Measurements from ENCODE around the gene TMEM185B. TPM values are rescaled to one million over a fixed set of nuclear protein-coding genes. Genes with fewer than 3 reads are reported as not detected.

Gene TMEM185B
- total RNA-seq, 1 donor from 2014 or later = 23.0 TPM

GRCh38 chr2:120233292-120233691 is 10.1 kb upstream of the TMEM185B start:
- Mint-ChIP-seq H3K36me3 (no peaks in the 10 kb centered on the region), H3K27me3 (peaks cover 14% of the 10 kb centered on the region), H3K9me3 (no peaks in the 10 kb centered on the region), H3K4me1 (ENCODE audit: unreplicated experiment) (peaks cover 9% of the 10 kb centered on the region), H3K27ac (no peak overlapping the region), H3K4me3 (no peak overlapping the region)
- DNase-seq (ENCODE audit: extremely low spot score, unreplicated experiment) = no peak
- TF ChIP-seq CTCF (conservative IDR thresholded peaks at IDR 0.05) = no peak

GRCh38 chr2:120231974-120232635 is 8.9 kb upstream of the TMEM185B start:
- peaks cover 9% of the 10 kb centered on the region for H3K4me1 Mint-ChIP-seq (ENCODE audit: unreplicated experiment)
- H3K27ac Mint-ChIP-seq = no peak overlapping the region
- no peaks in the 10 kb centered on the region for H3K9me3 Mint-ChIP-seq
- DNase-seq (ENCODE audit: extremely low spot score, unreplicated experiment) = no peak
- no peaks in the 10 kb centered on the region for H3K36me3 Mint-ChIP-seq
- H3K27me3 Mint-ChIP-seq = peaks cover 18% of the 10 kb centered on the region
- no peak for TF ChIP-seq CTCF (conservative IDR thresholded peaks at IDR 0.05)
- H3K4me3 Mint-ChIP-seq = no peak overlapping the region

GRCh38 chr2:120231564-120231973 is 8.4 kb upstream of the TMEM185B start:
- TF ChIP-seq CTCF (conservative IDR thresholded peaks at IDR 0.05) = no peak
- Mint-ChIP-seq H3K36me3 (no peaks in the 10 kb centered on the region), H3K4me1 (ENCODE audit: unreplicated experiment) (peaks cover 9% of the 10 kb centered on the region)

GRCh38 chr2:120230515-120231471 is 7.6 kb upstream of the TMEM185B start:
- Mint-ChIP-seq H3K27ac (no peak overlapping the region), H3K4me1 (ENCODE audit: unreplicated experiment) (peaks cover 9% of the 10 kb centered on the region)
- DNase-seq (ENCODE audit: extremely low spot score, unreplicated experiment) = no peak

More at GRCh38 chr2:120231564-120231973, 8.4 kb upstream of the TMEM185B start:
- H3K9me3 Mint-ChIP-seq = no peaks in the 10 kb centered on the region
- no peak overlapping the region for H3K27ac Mint-ChIP-seq
- H3K27me3 Mint-ChIP-seq = peaks cover 19% of the 10 kb centered on the region
- no peak for DNase-seq (ENCODE audit: extremely low spot score, unreplicated experiment)
- H3K4me3 Mint-ChIP-seq = no peak overlapping the region

GRCh38 chr2:120229341-120229740 is 6.1 kb upstream of the TMEM185B start:
- Mint-ChIP-seq H3K27ac (no peak overlapping the region), H3K36me3 (no peaks in the 10 kb centered on the region), H3K9me3 (no peaks in the 10 kb centered on the region), H3K4me1 (ENCODE audit: unreplicated experiment) (peaks cover 9% of the 10 kb centered on the region), H3K27me3 (peaks cover 22% of the 10 kb centered on the region), H3K4me3 (no peak overlapping the region)
- DNase-seq (ENCODE audit: extremely low spot score, unreplicated experiment) = no peak
- TF ChIP-seq CTCF (conservative IDR thresholded peaks at IDR 0.05) = no peak

More at GRCh38 chr2:120230515-120231471, 7.6 kb upstream of the TMEM185B start:
- no peaks in the 10 kb centered on the region for H3K9me3 Mint-ChIP-seq
- TF ChIP-seq CTCF (conservative IDR thresholded peaks at IDR 0.05) = no peak
- H3K36me3 Mint-ChIP-seq = no peaks in the 10 kb centered on the region
- peaks cover 19% of the 10 kb centered on the region for H3K27me3 Mint-ChIP-seq
- H3K4me3 Mint-ChIP-seq = no peak overlapping the region
